Chondrocyte (in vitro differentiated cells): ENCODE results near the gene SIN3B. TPM values are rescaled to one million over a fixed set of nuclear protein-coding genes. Genes with fewer than 3 reads are reported as not detected.
A peak's percentile ranks its signal among the peaks of the same experiment; 100 is the strongest.

ENCODE experiments used
- DNase-seq: peaks from one replicate; pipeline ENCODE4 v3.0.0; 2021; ENCODE audit warnings: mixed read lengths, low spot score
- H3K27ac Mint-ChIP-seq: one replicate; pipeline ENCODE4 v1.8.0; 2021; ENCODE audit warnings: mild to moderate bottlenecking, moderate library complexity, mixed read lengths; ENCODE audit not compliant: unreplicated experiment
- H3K27me3 Mint-ChIP-seq: 2 replicates; pipeline ENCODE4 v1.8.0; 2021; ENCODE audit warnings: low read depth, mixed read lengths
- H3K36me3 Mint-ChIP-seq: 2 replicates; pipeline ENCODE4 v1.8.0; 2021; ENCODE audit warnings: low read depth, mixed read lengths
- H3K4me1 Mint-ChIP-seq: 2 replicates; pipeline ENCODE4 v1.8.0; 2021; ENCODE audit warnings: low read depth, mild to moderate bottlenecking, mixed read lengths
- H3K4me3 Mint-ChIP-seq: one replicate; pipeline ENCODE4 v1.8.0; 2021; ENCODE audit warnings: mild to moderate bottlenecking, moderate library complexity, mixed read lengths; ENCODE audit not compliant: unreplicated experiment
- H3K9me3 Mint-ChIP-seq: 2 replicates; pipeline ENCODE4 v1.8.0; 2021; ENCODE audit warnings: low read depth, mixed read lengths
- CTCF ChIP-seq: fragments of 200-600 bp; sonication (generic); IDR thresholded peaks from 2 replicates; pipeline ENCODE4 v1.5.0; 2021; ENCODE audit warnings: antibody characterized with exemption, mild to moderate bottlenecking, moderate library complexity
- total RNA-seq: library from RNA; stranded (reverse); gene quantifications from 3 replicates; pipeline ENCODE4 v1.2.1, GENCODE V29; 2021

Gene SIN3B
- total RNA-seq, 1 donor from 2014 or later, result 59.7 TPM

GRCh38 chr19:16892868-16893685, 63.9 kb downstream of the SIN3B start:
- no peak for TF ChIP-seq CTCF
- no peaks in the 10 kb centered on the region for H3K36me3 Mint-ChIP-seq
- no peak overlapping the region for H3K27ac Mint-ChIP-seq
- peak; percentile 90 for DNase-seq
- H3K9me3 Mint-ChIP-seq, result no peaks in the 10 kb centered on the region
- peaks cover 2% of the 10 kb centered on the region for H3K4me1 Mint-ChIP-seq
- H3K27me3 Mint-ChIP-seq, result no peaks in the 10 kb centered on the region
- H3K4me3 Mint-ChIP-seq, result no peak overlapping the region

GRCh38 chr19:16893686-16893989, 64.4 kb downstream of the SIN3B start:
- no peaks in the 10 kb centered on the region for H3K9me3 Mint-ChIP-seq
- TF ChIP-seq CTCF, result no peak
- H3K4me3 Mint-ChIP-seq, result no peak overlapping the region
- peak overlapping the region; percentile 36 for H3K27ac Mint-ChIP-seq
- no peak for DNase-seq
- H3K36me3 Mint-ChIP-seq, result no peaks in the 10 kb centered on the region
- H3K27me3 Mint-ChIP-seq, result no peaks in the 10 kb centered on the region
- peaks cover 4% of the 10 kb centered on the region for H3K4me1 Mint-ChIP-seq

GRCh38 chr19:16894080-16894479, 64.9 kb downstream of the SIN3B start:
- no peaks in the 10 kb centered on the region for H3K27me3 Mint-ChIP-seq
- peaks cover 3% of the 10 kb centered on the region for H3K4me1 Mint-ChIP-seq
- no peak for TF ChIP-seq CTCF
- H3K27ac Mint-ChIP-seq, result no peak overlapping the region
- no peaks in the 10 kb centered on the region for H3K36me3 Mint-ChIP-seq
- H3K4me3 Mint-ChIP-seq, result no peak overlapping the region
- no peaks in the 10 kb centered on the region for H3K9me3 Mint-ChIP-seq
- no peak for DNase-seq

- Mint-ChIP-seq H3K36me3 (no peaks in the 10 kb centered on the region), H3K27ac (no peak overlapping the region), H3K27me3 (no peaks in the 10 kb centered on the region), H3K4me1 (peaks cover 7% of the 10 kb centered on the region), H3K4me3 (peak overlapping the region; percentile 56), H3K9me3 (no peaks in the 10 kb centered on the region)
- TF ChIP-seq CTCF, result no peak
- no peak for DNase-seq
Observed at GRCh38 chr19:16895467-16896145, 66.4 kb downstream of the SIN3B start.

GRCh38 chr19:16896146-16897028, 67.2 kb downstream of the SIN3B start:
- H3K27ac Mint-ChIP-seq, result no peak overlapping the region
- H3K27me3 Mint-ChIP-seq, result no peaks in the 10 kb centered on the region
- no peak for TF ChIP-seq CTCF
- H3K4me1 Mint-ChIP-seq, result peaks cover 7% of the 10 kb centered on the region
- H3K36me3 Mint-ChIP-seq, result no peaks in the 10 kb centered on the region
- DNase-seq, result no peak
- H3K4me3 Mint-ChIP-seq, result peak overlapping the region; percentile 72
- no peaks in the 10 kb centered on the region for H3K9me3 Mint-ChIP-seq
